ENCODE data around the gene ABHD3.

DNA sequence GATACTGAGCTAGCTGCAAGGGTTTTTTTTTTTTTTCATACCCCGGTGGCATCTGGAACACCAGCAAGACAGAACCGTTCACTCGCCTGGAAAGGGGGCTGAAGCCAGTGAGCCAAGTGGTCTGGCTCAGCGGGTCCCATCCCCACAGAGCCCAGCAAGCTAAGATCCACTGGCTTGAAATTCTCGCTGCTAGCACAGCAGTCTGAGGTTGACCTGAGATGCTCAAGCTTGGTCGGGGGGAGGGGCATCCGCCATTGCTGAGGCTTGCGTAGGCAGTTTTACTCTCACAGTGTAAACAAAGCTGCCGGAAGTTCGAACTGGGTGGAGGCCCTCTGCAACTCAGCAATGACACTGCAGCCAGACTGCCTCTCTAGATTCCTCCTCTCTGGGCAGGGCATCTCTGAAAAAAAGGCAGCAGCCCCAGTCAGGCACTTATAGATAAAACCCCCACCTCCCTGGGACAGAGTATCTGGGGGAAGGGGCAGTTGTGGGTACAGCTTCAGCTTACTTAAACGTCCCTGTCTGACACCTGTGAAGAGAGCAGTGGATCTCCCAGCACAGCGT is 31.0 kb upstream of the ABHD3 start:
- TF ChIP-seq CTCF (IDR thresholded peaks at IDR 0.05): no peak
- TF ChIP-seq POLR2A (IDR thresholded peaks at IDR 0.05): no peak

Measured in heart left ventricle (tissue), 13 donors.